ENCODE measurements around the gene THAP9.

THAP9 gene

DNA sequence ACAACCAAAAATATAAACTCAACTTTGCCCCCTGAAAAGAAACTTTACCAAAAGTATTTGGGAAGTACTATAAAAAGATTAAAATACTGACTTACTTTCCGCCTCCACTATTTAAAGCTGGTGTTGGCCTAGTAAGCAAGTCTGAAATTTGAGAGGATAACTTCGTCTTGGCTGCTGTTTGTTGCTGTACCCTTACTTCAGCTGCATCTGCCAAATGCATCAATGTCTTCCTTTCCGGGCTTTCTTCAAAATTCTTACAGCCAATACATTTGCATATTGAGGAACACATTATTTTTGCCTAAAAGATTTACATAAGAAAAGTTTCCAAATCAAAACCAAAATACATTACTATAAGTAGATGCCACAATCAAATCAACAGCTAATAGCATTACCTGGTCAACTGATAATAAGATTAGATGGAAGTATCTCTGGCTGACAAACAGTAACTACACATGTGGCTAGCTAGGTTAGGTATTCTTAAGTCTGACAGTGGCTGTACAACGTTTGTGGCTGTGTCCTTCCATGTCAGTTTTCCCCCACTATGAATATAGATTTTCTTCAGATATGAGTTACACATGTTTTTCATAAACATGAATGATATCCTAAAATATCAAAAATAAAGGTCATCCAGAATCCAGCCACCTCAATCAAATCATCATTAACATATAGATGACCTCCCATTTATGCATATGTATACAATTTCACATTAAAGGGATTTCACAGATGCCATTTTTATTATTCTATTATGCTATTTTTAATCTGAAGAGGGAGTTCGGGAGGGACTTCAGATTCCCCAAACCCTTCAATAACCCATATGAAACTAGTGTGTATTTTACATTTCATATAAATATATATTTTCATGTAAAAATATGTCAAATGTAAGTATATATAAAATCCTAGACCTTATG, 30.6 kb downstream of the THAP9 start:
- TF ChIP-seq, protein P1, sequence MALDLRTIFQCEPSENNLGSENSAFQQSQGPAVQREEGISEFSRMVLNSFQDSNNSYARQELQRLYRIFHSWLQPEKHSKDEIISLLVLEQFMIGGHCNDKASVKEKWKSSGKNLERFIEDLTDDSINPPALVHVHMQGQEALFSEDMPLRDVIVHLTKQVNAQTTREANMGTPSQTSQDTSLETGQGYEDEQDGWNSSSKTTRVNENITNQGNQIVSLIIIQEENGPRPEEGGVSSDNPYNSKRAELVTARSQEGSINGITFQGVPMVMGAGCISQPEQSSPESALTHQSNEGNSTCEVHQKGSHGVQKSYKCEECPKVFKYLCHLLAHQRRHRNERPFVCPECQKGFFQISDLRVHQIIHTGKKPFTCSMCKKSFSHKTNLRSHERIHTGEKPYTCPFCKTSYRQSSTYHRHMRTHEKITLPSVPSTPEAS (tag by site-specific recombination; IDR thresholded peaks at IDR 0.05): no peak
- TF ChIP-seq ZNF16 (tag by site-specific recombination; IDR thresholded peaks at IDR 0.05; ENCODE audit: low read depth) (no peak), ZNF341 (tag by site-specific recombination; IDR thresholded peaks at IDR 0.05; ENCODE audit: low read depth) (no peak), ZNF114 (tag by site-specific recombination; IDR thresholded peaks at IDR 0.05) (no peak), ZNF433 (tag by site-specific recombination; IDR thresholded peaks at IDR 0.05; ENCODE audit: low read depth) (no peak), ZNF266 (tag by site-specific recombination; IDR thresholded peaks at IDR 0.05; ENCODE audit: low read depth) (no peak), ZBTB8A (tag by site-specific recombination; IDR thresholded peaks at IDR 0.05) (no peak)
- Histone ChIP-seq H3K27ac (ENCODE audit: extremely low read depth, low read depth, low read length) (no peak overlapping the region), H3K9me3 (ENCODE audit: control insufficient read depth, insufficient read depth, low read depth, low read length) (no peaks in the 10 kb centered on the region), H3K4me1 (ENCODE audit: control insufficient read depth, insufficient read depth, low read length) (no peaks in the 10 kb centered on the region), H3K36me3 (ENCODE audit: control insufficient read depth in 2 of 2, insufficient read depth in 1 of 2, low read length in 2 of 2) (peaks cover 0 to 55% of the 10 kb centered on the region in 2 experiments; a peak in 2 of 3 replicates), H3K4me3 (ENCODE audit: low read depth, low read length) (no peak overlapping the region)
- ChIA-PET POLR2A (no interaction called here), CTCF (interaction anchor here (0.6 kb wide), 1 partner anchor 34 kb away, joined by 3 read pairs; no protein-coding TSS in a partner anchor)

GRCh38 chr4:82934441-82934840, 33.9 kb downstream of the THAP9 start:
- Histone ChIP-seq H3K36me3 (ENCODE audit: control insufficient read depth in 2 of 2, insufficient read depth in 1 of 2, low read length in 2 of 2) (peaks cover 0 to 72% of the 10 kb centered on the region in 2 experiments), H3K9me3 (ENCODE audit: control insufficient read depth, insufficient read depth, low read depth, low read length) (no peaks in the 10 kb centered on the region), H3K27ac (ENCODE audit: extremely low read depth, low read depth, low read length) (no peak overlapping the region), H3K4me3 (ENCODE audit: low read depth, low read length) (no peak overlapping the region), H3K4me1 (ENCODE audit: control insufficient read depth, insufficient read depth, low read length) (no peaks in the 10 kb centered on the region)
- TF ChIP-seq REPIN1 (tag by site-specific recombination; IDR thresholded peaks at IDR 0.05; ENCODE audit: low read depth) (no peak), KLF9 (tag by site-specific recombination; IDR thresholded peaks at IDR 0.05; ENCODE audit: low read depth) (no peak), MZF1 (tag by site-specific recombination; IDR thresholded peaks at IDR 0.05; ENCODE audit: borderline replicate concordance) (no peak)
- ChIA-PET POLR2A (no interaction called here), CTCF (no interaction called here)

- POLR2A ChIA-PET: no interaction called here
- H3K36me3 ChIP-seq (ENCODE audit: control insufficient read depth in 2 of 2, insufficient read depth in 1 of 2, low read length in 2 of 2): peaks cover 0 to 59% of the 10 kb centered on the region in 2 experiments
- no peak overlapping the region for H3K27ac ChIP-seq (ENCODE audit: extremely low read depth, low read depth, low read length)
- TF ChIP-seq ZNF26 (tag by site-specific recombination; IDR thresholded peaks at IDR 0.05) (no peak), ZNF148 (tag by site-specific recombination; IDR thresholded peaks at IDR 0.05; ENCODE audit: borderline replicate concordance) (no peak), MEIS1 (CRISPR knock-in tag; IDR thresholded peaks at IDR 0.05; ENCODE audit: borderline replicate concordance) (no peak), MZF1 (tag by site-specific recombination; IDR thresholded peaks at IDR 0.05; ENCODE audit: borderline replicate concordance) (no peak), ZEB2 (tag by site-specific recombination; IDR thresholded peaks at IDR 0.05) (no peak), ZNF555 (tag by site-specific recombination; conservative IDR thresholded peaks at IDR 0.05) (no peak), ZNF776 (tag by site-specific recombination; IDR thresholded peaks at IDR 0.05; ENCODE audit: borderline replicate concordance) (no peak), ZSCAN30 (tag by site-specific recombination; IDR thresholded peaks at IDR 0.05) (no peak), SP2 (tag by site-specific recombination; IDR thresholded peaks at IDR 0.05) (no peak), ZNF747 (tag by site-specific recombination; IDR thresholded peaks at IDR 0.05) (no peak), ZNF169 (tag by site-specific recombination; IDR thresholded peaks at IDR 0.05) (no peak)
- TF ChIP-seq, protein P2, sequence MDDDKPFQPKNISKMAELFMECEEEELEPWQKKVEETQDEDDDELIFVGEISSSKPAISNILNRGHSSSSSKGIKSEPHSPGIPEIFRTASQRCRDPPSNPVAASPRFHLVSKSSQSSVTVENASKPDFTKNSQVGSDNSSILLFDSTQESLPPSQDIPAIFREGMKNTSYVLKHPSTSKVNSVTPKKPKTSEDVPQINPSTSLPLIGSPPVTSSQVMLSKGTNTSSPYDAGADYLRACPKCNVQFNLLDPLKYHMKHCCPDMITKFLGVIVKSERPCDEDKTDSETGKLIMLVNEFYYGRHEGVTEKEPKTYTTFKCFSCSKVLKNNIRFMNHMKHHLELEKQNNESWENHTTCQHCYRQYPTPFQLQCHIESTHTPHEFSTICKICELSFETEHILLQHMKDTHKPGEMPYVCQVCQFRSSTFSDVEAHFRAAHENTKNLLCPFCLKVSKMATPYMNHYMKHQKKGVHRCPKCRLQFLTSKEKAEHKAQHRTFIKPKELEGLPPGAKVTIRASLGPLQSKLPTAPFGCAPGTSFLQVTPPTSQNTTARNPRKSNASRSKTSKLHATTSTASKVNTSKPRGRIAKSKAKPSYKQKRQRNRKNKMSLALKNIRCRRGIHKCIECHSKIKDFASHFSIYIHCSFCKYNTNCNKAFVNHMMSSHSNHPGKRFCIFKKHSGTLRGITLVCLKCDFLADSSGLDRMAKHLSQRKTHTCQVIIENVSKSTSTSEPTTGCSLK (tag by site-specific recombination; IDR thresholded peaks at IDR 0.05): no peak
- no peaks in the 10 kb centered on the region for H3K4me1 ChIP-seq (ENCODE audit: control insufficient read depth, insufficient read depth, low read length)
- CTCF ChIA-PET: no interaction called here
- no peaks in the 10 kb centered on the region for H3K9me3 ChIP-seq (ENCODE audit: control insufficient read depth, insufficient read depth, low read depth, low read length)
- no peak overlapping the region for H3K4me3 ChIP-seq (ENCODE audit: low read depth, low read length)
These were observed 38.9 kb downstream of the THAP9 start for GRCh38 chr4:82939414-82939813.
